HG02571 (cell line): Measurements from ENCODE around the gene BCAR3.
"Not testable (repeated sequence)": the region's sequence is repeated elsewhere in the genome, so short reads cannot be mapped to it uniquely, and the experiment has no call there.

Experiments used
- ATAC-seq: cut with Tn5 transposase; IDR thresholded peaks from one replicate; pipeline ENCODE4 v1.9.1; 2021; ENCODE audit warnings: mild to moderate bottlenecking, moderate library complexity; ENCODE audit not compliant: unreplicated experiment

BCAR3 gene

DNA sequence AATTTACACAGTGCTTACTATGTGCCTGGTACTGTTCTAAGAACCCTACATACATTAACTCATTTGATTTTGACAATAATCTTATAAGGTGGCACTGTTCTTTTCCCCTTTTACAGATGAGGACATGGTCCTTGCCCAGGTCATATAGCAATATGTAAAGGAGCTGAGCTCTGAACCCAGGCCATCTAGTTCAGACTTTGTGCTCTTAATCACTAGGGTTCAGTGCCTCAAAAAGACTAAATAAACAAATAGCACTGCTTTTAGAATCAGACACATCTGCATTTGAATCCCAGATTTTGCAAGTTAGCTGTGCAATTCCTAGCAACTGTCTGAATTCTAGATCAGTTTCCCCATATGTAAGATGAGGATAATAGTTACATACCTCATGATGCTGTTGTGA, 8.7 kb upstream of the BCAR3 start:
- ATAC-seq, result no peak

- no peak for ATAC-seq
These were observed 8.0 kb upstream of the BCAR3 start for GRCh38 chr1:93689521-93690223.

- no peak for ATAC-seq
These were observed 5.9 kb upstream of the BCAR3 start for GRCh38 chr1:93687542-93687941.

GRCh38 chr1:93686504-93687250, 5.0 kb upstream of the BCAR3 start:
- no peak for ATAC-seq

DNA sequence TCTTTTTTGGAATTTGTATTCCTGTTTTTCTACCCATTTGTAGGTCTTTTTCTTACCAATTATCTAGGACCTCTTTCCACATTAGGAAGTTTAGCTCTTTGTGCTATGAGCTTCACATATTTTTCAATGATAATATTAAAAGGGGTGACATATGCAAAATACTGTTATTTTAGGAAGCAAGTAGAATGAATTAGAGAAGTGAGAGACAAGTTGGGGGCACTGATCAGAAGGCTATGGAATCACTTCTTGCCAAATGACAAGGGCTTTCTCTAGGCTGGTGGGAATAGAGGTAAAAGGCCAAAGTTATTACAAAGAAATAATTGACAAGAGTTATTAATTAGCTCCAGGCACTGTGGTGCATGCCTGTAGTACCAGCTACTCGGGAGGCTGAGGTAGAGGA, 4.3 kb upstream of the BCAR3 start:
- ATAC-seq, result no peak

DNA sequence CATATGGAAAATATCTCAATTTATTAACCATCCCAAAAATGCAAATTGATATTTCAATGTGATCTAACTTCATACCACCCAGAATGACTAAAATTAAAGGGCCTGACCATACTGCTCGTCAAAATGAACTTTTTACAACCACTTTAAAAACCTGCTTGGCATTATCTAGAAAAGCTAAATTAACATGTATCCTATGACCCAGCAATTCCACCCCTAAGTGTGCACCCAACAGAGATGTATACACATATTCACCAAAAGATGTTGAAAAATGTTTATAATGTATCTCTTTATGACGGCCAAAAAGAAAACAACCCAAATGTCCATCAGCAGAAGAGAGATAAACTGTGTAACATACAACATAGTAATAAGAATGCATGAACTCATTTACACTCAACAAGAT, 1.6 kb upstream of the BCAR3 start:
- no peak for ATAC-seq

DNA sequence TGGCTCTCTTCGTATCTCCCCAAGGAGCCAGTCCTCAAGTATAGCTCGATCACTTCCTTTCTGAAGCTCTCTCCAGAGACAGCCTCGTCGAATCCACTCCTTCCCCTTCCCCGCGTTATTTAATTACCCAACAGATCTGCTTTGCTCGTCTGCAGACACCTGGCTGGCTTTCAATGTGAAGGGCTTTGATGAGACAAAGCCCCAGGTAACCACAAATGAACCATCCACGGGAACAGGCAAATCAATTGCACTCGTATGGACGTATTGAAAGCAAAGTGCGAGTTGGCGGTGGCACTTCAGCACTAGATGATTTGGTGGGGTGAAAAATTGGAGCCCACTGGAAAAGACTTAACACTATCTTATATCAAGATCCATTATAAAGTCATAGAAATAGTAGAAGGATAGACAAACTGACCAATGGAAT, 364 bp upstream of the BCAR3 start:
- no peak for ATAC-seq

- ATAC-seq, result peak; percentile 73
These were observed 1.1 kb downstream of the BCAR3 start for GRCh38 chr1:93680420-93681100.

DNA sequence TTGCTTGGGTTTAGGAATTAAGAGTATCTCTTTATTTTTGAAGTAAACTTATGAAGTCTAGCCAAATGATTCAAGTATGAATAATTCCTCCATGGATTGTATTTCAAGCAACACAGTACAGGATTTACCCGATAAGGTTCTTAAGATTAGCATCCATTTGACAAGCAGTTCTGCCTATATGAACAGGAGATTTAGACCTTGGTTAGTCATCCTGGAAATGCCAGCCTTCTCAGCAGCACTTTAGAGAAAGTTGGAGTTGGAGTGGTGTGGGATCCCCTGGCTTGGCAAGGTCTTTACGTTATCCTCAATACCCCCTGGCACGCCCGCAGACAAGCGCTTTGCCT, 1.6 kb downstream of the BCAR3 start:
- no peak for ATAC-seq

GRCh38 chr1:93679546-93679945, 2.1 kb downstream of the BCAR3 start:
- ATAC-seq, result no peak

DNA sequence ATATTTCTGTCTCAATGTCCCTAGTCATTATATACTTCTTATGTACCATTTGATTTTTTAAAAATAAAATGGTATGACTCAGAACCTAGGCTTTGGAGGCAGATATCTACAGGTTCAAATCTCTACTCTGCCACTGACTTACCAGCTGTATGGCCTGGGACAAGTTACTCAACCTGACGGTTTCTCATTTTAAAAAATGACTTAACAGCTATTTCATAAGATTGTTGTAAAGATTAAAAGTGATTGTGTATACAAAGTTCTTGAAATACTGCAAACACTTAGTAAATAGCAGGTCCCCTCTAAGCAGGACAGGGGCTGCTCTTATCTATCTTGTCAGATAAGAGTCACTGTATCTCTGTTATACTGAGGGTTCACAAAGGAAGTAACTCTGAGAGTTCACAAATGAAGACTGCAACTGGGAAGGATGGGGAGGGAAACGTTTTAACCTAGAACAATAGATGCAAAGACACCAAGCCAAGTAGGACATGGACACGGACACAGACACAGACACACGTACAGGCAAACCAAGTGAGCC, 2.6 kb downstream of the BCAR3 start:
- ATAC-seq, result no peak

- no peak for ATAC-seq
These were observed 3.1 kb downstream of the BCAR3 start for GRCh38 chr1:93678491-93678890.

GRCh38 chr1:93677729-93678128, 3.9 kb downstream of the BCAR3 start:
- no peak for ATAC-seq

- ATAC-seq, result no peak
These were observed 5.2 kb downstream of the BCAR3 start for GRCh38 chr1:93676427-93676826.

DNA sequence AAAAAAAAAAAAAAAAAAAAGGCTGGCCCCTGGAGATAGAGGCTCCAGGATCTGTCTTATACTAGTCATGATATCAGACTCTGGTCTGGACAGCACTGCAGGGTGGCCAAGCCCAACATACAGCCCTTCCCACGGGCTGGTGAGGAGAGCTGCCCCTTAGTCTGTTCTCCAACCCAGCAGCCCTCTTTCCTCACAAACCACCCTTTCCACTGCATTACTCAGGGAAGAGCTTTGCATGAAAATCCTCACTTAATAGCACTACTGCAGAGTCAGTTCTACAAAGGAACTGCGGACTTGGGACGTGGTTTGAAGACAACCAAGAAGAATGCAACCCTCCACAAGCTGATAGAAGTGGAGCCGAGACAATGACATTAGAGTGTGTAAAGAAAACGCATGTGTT, 5.7 kb downstream of the BCAR3 start:
- no peak for ATAC-seq

DNA sequence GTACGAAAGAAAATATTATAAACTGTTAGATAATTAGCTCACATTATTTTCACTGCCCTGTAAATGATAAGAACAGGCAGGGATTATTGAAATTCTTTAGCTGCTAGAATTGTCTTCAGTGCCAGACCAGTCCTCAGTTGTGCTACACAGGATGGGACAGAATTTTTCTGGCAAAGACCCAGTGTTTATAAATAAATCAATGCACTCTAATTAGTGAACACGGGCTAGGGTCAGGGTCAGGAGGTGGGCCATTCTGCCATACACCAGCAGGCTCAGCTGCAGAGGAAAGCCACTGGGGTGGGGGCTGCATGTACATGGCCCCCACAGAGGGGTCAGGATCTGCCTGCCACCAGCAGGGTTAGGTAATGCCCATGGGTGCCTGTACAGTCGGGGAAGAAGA, 6.4 kb downstream of the BCAR3 start:
- ATAC-seq, result no peak

GRCh38 chr1:93674071-93674470, 7.6 kb downstream of the BCAR3 start:
- not testable (repeated sequence) for ATAC-seq

DNA sequence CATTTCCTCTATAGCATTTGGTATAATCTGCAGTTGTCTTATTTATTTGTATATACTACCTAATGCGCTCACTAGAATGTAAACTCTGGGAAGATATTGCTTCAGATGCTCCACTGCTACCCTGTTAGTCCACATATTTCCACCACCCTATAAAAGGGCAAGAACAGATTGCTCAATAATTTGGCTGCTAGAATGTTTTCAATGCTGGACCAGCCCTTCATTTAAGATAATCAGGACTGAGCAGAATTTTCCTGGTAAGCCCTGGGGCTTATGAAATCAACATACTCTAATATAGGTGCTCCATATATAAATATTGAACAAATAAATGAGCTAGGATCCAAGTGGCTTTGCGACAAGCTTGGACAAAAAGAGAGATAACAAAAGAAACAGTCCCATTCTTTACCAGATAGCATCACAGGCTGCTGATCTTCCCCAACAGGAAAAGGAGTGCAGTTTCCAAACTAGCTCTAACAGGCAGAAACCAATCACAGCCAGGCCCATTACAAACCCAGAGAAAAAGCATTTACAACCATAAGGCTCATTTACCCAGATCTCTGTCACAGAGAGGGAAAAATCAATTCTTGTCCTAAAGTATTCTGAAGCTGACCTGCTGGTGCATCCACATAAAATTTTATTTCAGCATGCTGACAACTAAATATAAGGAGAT, 8.3 kb downstream of the BCAR3 start:
- ATAC-seq, result no peak

DNA sequence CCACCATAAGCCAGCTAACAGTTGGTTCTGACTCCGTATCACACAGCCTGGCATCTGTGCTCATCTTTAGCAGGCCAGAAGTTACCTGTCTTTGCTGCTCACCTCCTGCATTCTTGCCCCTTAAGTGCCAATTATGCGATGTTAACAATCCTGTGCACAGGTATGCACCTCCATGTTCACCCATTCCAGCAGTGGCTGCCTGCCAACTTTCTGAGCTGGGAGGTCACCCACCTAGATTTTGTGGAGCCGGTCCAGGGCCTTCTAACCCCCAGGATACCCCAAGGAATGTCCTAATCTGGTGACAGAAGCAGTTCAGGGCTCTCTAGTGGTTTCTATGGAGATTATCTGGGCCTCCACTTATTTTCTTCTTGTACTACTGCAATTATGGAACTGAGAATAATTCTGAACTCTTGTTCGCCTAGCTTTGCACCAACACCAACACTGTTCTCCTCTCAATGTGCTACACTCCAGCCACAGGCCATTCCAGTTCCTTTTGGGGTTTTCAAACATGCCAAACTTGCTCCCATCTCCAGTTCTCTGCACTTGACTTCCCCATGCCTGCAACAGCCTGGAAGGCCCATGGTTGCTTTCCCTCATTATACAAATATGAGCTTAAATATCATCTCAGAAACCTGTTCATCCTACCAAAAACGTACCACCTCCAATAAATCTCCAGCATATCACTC, 9.0 kb downstream of the BCAR3 start:
- ATAC-seq, result no peak

GRCh38 chr1:93672069-93672468, 9.6 kb downstream of the BCAR3 start:
- no peak for ATAC-seq
